Glutamatergic neuron (in vitro differentiated cells): Measurements from ENCODE around the gene PRKAR1A. TPM values are rescaled to one million over a fixed set of nuclear protein-coding genes. Genes with fewer than 3 reads are reported as not detected.

Experiments
- DNase-seq: peaks from one replicate; pipeline ENCODE4 v3.0.0; 2022
- H3K27ac Mint-ChIP-seq: one replicate; pipeline ENCODE4 v1.8.0; 2020; ENCODE audit warnings: mild to moderate bottlenecking, mixed read lengths, inconsistent platforms; ENCODE audit not compliant: unreplicated experiment
- H3K27me3 Mint-ChIP-seq: one replicate; pipeline ENCODE4 v1.8.0; 2020; ENCODE audit warnings: mild to moderate bottlenecking, moderate library complexity, mixed read lengths, inconsistent platforms; ENCODE audit not compliant: unreplicated experiment
- H3K36me3 Mint-ChIP-seq: one replicate; pipeline ENCODE4 v1.8.0; 2020; ENCODE audit warnings: mild to moderate bottlenecking, mixed read lengths, inconsistent platforms; ENCODE audit not compliant: unreplicated experiment
- H3K4me1 Mint-ChIP-seq: one replicate; pipeline ENCODE4 v1.8.0; 2020; ENCODE audit warnings: mild to moderate bottlenecking, low read depth, mixed read lengths, inconsistent platforms; ENCODE audit not compliant: unreplicated experiment
- H3K4me3 Mint-ChIP-seq: one replicate; pipeline ENCODE4 v1.8.0; 2020; ENCODE audit warnings: mild to moderate bottlenecking, mixed read lengths, inconsistent platforms; ENCODE audit not compliant: unreplicated experiment
- H3K9me3 Mint-ChIP-seq: one replicate; pipeline ENCODE4 v1.8.0; 2020; ENCODE audit warnings: mild to moderate bottlenecking, moderate library complexity, mixed read lengths, inconsistent platforms; ENCODE audit not compliant: unreplicated experiment
- total RNA-seq: library from RNA; stranded (reverse); fragmentation: NEBNext Ultra II Directional; extraction: Animal tissue kit (Norgen Biotek cat#: 25700); gene quantifications from one replicate; pipeline ENCODE4 v1.2.1, GENCODE V29; 2021; ENCODE audit not compliant: unreplicated experiment
- TF ChIP-seq, protein P1 (sequence below): fragments of 200-600 bp; sonication (generic); IDR thresholded peaks from one replicate; pipeline ENCODE4 v1.5.0; 2021; ENCODE audit not compliant: partially characterized antibody, unreplicated experiment

The PRKAR1A gene
- total RNA-seq, 1 donor from 2014 or later, result 277 TPM

DNA sequence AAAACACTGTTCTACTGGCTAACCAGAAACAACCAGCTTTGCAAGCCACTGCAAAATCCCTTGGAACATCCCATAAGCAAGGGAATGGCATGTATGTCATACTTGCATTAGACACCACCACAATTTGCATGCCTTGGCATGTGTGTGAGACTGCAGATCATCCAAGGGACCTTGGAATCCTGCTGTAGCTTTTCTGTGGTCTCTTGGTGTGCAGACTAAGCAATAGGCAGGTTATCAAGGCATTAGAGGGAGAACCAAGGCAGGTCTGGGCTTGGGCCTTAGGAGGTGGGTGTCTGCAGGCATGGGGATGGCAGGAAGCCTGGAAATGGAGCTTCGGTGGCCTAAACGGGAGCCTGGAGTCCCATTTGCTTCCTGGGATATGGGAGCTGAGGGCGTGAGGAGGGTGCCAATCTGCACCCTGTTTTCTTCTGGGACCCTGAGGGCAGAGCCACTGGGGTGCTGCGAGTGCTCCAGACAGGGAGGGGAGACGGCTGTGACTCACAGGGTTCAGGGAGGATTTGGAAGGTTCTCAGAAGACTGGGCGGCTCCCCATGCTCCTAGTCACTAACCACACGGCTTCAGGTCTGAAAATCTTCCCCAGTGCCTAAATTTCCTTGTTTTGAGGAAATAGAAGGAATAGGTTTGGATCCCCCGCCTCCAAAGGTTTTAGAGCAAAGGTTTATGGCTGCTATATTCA is 52.3 kb downstream of the PRKAR1A start:
- H3K4me3 Mint-ChIP-seq, result no peak overlapping the region
- H3K9me3 Mint-ChIP-seq, result peaks cover 2% of the 10 kb centered on the region
- H3K36me3 Mint-ChIP-seq, result no peaks in the 10 kb centered on the region
- no peak for DNase-seq
- H3K27ac Mint-ChIP-seq, result no peak overlapping the region
- no peaks in the 10 kb centered on the region for H3K4me1 Mint-ChIP-seq
- TF ChIP-seq, protein P1, sequence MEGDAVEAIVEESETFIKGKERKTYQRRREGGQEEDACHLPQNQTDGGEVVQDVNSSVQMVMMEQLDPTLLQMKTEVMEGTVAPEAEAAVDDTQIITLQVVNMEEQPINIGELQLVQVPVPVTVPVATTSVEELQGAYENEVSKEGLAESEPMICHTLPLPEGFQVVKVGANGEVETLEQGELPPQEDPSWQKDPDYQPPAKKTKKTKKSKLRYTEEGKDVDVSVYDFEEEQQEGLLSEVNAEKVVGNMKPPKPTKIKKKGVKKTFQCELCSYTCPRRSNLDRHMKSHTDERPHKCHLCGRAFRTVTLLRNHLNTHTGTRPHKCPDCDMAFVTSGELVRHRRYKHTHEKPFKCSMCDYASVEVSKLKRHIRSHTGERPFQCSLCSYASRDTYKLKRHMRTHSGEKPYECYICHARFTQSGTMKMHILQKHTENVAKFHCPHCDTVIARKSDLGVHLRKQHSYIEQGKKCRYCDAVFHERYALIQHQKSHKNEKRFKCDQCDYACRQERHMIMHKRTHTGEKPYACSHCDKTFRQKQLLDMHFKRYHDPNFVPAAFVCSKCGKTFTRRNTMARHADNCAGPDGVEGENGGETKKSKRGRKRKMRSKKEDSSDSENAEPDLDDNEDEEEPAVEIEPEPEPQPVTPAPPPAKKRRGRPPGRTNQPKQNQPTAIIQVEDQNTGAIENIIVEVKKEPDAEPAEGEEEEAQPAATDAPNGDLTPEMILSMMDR, result no peak
- H3K27me3 Mint-ChIP-seq, result peaks cover 6% of the 10 kb centered on the region

DNA sequence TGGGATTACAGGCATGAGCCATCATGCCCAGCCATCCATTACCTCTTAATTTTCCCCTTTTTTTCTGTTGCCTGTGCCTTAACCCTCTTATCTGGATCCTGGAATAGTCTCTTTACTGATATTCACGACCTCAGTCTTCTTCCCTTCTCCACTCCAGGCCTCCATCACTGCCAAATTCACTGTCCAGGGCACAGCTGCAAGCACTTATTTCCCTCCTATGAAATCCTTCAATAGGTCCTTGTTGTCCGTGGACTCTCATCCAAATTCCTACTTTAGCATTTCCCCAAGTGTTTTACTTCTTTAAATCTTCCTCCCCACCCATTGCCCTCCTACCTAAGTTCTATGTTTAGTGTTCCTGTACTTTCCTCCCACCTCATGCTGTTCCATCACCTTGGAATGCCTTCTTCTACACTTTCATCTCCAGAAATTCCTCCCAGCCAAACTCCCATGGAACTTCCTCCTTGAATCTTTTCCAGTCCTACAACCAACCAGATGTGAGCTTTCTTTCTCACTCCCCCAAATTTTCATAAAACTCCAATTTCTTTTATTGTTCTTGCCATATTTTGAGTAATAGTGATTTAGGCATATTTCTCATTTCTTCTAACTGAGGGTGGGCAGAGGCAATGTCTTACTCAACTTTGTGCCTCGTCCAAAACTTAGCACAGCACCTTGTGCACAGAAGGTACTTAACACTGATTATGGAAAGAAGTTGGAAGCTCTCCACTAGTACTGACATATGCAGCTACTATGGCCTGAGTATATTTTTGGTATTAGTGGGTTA is 53.6 kb downstream of the PRKAR1A start:
- Mint-ChIP-seq H3K4me1 (no peaks in the 10 kb centered on the region), H3K27ac (no peak overlapping the region), H3K36me3 (no peaks in the 10 kb centered on the region), H3K9me3 (peaks cover 2% of the 10 kb centered on the region), H3K4me3 (no peak overlapping the region), H3K27me3 (peaks cover 6% of the 10 kb centered on the region)
- DNase-seq, result no peak
- TF ChIP-seq, protein P1, result no peak

- no peak for DNase-seq
- H3K9me3 Mint-ChIP-seq, result peaks cover 2% of the 10 kb centered on the region
- peaks cover 6% of the 10 kb centered on the region for H3K27me3 Mint-ChIP-seq
- H3K27ac Mint-ChIP-seq, result no peak overlapping the region
- H3K4me1 Mint-ChIP-seq, result no peaks in the 10 kb centered on the region
- no peaks in the 10 kb centered on the region for H3K36me3 Mint-ChIP-seq
- H3K4me3 Mint-ChIP-seq, result no peak overlapping the region
- TF ChIP-seq, protein P1, result no peak
Observed at GRCh38 chr17:68566442-68566738, 54.2 kb downstream of the PRKAR1A start.

DNA sequence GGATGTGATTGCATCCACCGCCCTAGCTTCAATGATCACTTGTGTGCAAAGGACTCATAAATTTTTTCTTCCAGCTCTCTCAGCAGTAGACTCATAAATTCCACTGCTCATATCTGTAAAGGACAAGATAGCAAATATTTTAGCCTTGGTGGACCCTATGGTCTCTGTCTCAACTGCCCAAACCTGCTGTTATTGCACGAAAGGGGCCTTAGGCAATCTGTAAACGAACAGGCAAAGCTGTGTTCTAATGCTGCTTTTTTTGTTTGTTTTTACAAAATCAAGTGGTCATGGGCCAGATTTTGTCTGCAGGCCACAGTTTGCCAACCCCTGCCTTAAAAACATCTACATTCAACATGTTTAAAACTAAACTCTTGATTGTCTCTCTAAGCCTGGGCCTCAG is 54.8 kb downstream of the PRKAR1A start:
- Mint-ChIP-seq H3K36me3 (no peaks in the 10 kb centered on the region), H3K4me1 (no peaks in the 10 kb centered on the region), H3K4me3 (no peak overlapping the region), H3K27ac (no peak overlapping the region), H3K27me3 (peaks cover 6% of the 10 kb centered on the region), H3K9me3 (peaks cover 2% of the 10 kb centered on the region)
- no peak for DNase-seq
- TF ChIP-seq, protein P1, result no peak

GRCh38 chr17:68567581-68567980 is 55.4 kb downstream of the PRKAR1A start:
- Mint-ChIP-seq H3K36me3 (no peaks in the 10 kb centered on the region), H3K4me1 (no peaks in the 10 kb centered on the region), H3K4me3 (no peak overlapping the region), H3K27ac (no peak overlapping the region), H3K9me3 (peaks cover 2% of the 10 kb centered on the region), H3K27me3 (peaks cover 6% of the 10 kb centered on the region)
- no peak for DNase-seq
- TF ChIP-seq, protein P1, result no peak
